Measurements from ENCODE around the gene NHLRC4.
A peak's percentile ranks its signal among the peaks of the same experiment; 100 is the strongest.
"Not testable (repeated sequence)": the region's sequence is repeated elsewhere in the genome, so short reads cannot be mapped to it uniquely, and the experiment has no call there.

Gene NHLRC4

DNA sequence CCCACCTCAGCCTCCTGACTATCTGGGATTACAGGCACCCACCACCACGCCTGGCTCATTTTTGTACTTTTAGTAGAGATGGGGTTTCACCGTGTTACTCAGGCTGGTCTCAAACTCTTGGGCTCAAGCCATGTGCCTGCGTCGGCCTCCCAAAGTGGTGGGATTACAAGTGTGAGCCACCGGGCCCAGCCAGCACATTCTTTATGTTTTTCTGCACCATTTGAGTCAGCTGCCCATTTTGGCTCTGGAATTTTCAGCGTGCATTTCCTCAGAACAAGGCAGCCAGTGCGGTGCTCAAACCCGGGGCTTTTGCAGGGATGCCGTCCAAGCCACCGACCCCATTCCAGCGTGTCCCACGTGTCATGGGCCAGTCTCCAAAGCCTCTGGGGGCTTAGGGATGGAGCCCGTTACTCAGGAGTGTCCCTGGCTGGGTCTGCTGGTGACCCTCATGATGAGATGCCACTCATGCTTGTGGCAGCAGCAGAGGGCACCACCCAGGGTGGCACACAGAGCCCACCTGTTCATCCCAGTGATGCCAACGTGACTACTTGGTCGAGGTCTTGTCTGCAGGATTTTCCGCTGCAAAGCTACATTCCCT is 19.3 kb downstream of the NHLRC4 start:
- DNase-seq: no peak

DNA sequence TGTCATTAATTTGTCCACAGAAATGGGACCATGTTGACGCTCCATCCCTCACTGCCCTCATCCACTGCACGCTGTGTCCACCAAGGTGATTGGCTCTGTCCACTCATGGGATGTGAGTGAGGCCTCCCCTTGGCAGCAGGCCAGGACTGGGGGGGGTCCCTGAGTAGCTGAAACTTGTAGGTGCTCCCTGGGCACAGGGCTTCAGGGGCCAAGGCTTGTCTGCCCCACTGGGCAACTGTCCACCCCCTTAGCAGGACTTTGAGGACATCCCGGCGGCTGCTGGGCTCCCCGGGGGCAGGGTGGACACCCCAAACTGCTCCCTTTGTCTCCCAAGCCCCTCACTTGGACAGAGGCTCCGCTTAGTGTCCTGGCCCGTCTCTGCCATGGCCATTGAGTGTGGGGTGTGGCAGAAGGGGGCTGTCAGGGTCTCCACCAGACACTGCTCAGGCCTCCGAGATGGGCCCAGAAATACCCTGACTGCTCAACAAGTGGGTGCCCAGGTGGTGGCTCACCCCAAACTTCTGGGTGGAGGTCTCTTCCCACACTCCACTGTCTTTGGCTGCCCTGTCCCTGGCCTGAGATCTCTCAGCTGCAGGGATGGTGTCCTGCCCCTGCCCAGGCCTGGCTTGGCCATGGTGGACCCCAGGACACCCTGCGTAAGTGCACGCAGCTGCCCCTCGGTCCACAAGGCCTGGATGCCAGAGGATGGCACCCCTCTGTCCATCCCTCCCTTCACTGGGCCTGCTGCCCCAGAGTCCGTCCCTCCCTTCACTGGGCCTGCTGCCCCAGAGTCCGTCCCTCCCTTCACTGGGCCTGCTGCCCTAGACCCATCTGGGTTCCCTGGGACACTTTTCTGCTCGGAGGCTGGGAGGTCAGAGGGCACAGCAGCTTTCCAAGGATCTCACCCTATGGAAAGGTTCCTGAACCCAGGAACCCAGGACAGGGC is 20.1 kb downstream of the NHLRC4 start:
- DNase-seq: no peak

GRCh38 chr16:588639-588888 is 21.8 kb downstream of the NHLRC4 start:
- DNase-seq: peak; percentile 74

GRCh38 chr16:588889-589657 is 22.3 kb downstream of the NHLRC4 start:
- peak; percentile 98 for DNase-seq

- DNase-seq: peak; percentile 99
These were observed 22.9 kb downstream of the NHLRC4 start, which contains the start of gene RAB40C for GRCh38 chr16:589658-590187. Gene RAB40C, plus strand, starts transcription at chr16:590066. Its CDS starts 226 bp downstream, at chr16:590292.

DNA sequence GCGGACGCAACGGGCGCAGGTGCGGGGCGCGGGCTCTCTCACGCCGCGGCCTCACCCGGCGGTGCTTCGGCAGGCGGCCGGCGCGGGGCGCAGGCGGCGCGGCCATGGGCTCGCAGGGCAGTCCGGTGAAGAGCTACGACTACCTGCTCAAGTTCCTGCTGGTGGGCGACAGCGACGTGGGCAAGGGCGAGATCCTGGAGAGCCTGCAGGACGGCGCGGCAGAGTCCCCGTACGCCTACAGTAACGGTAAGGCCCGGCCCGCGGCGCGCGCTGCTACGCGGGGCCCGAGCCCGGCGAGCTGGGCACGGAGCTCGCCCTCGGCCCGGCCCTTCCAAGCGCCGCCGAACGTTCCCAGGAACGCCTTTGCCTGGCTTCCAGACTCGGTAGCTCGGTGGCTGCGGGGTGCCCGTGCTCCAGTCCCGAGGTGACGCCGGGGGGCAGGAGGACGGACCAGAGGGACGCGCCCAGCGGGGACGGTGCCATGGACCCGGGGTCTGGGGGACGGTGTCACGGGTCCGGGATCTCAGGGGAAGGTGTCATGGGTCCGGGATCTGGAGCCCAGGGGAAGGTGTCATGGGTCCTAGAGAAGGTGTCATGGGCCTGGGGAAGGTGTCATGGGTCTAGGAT is 23.5 kb downstream of the NHLRC4 start:
- DNase-seq: no peak

- DNase-seq: no peak
These were observed 24.0 kb downstream of the NHLRC4 start for GRCh38 chr16:590815-591200.

GRCh38 chr16:591231-591630 is 24.4 kb downstream of the NHLRC4 start:
- no peak for DNase-seq

- DNase-seq: no peak
These were observed 25.2 kb downstream of the NHLRC4 start for GRCh38 chr16:591892-592517.

DNA sequence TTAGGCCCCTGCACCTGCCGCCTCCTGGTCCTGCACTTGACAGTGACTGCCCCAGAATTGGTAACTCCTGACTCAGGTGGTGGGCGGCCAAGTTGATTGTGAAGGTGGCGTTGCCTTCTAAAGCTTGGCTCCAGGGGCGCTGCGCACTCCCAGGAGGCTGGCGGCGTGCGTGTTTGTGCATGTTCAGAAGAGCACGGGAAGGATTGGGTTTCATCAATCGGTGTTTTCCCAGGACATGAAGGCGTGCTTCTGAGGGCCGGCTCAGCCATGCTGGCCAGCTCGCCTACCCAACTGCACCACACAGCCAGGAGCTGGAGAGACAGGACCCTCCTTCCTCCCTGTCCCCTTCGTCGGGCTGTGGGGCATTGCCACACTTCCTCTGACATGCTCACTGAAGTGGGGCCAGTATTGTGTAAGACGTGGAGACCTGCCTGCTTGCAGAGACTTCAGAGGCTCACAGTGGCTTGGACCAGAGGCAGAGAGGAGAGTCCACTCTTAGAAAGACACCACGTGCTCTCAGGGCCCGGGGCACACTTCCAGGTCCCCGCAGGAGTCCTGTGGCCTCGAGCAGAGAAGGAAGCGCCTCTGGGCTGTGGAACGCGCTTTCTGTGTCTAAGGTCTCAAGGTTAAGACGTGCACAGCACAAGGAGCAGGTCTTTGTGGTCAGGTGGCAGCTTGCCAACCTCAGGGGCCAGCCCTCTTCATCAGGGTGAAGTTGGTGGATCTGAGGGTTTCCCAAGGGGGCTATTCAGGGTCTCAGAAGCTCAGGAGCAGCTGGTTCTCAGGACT is 25.9 kb downstream of the NHLRC4 start:
- DNase-seq: no peak

DNA sequence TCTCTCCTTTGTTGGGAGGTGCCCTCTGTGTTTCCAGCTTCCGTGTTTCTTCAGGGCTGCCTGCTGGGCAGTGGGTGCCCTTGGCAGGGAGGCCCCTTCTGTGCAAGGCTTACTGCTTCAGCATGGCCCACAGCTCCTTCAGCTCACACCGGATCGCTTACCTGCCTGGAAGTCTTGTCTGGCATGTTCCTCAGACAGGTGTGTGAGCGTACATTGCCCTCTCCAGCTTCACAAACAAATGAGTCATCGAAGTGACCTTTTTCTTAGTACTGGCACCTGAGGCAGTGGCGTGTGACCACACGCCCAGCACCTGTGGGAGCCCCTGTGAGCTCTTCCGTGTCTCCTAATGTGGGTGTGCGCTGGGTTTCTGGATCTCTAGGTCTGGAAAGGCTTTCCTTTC is 26.6 kb downstream of the NHLRC4 start:
- DNase-seq: no peak

GRCh38 chr16:593807-594206 is 27.0 kb downstream of the NHLRC4 start:
- DNase-seq: no peak

- DNase-seq: no peak
These were observed 28.3 kb downstream of the NHLRC4 start for GRCh38 chr16:595094-595528.

GRCh38 chr16:595942-596735 is 29.3 kb downstream of the NHLRC4 start:
- DNase-seq: no peak

GRCh38 chr16:596736-597060 is 29.9 kb downstream of the NHLRC4 start:
- DNase-seq: no peak

GRCh38 chr16:597655-598054 is 30.9 kb downstream of the NHLRC4 start:
- DNase-seq: not testable (repeated sequence)

DNA sequence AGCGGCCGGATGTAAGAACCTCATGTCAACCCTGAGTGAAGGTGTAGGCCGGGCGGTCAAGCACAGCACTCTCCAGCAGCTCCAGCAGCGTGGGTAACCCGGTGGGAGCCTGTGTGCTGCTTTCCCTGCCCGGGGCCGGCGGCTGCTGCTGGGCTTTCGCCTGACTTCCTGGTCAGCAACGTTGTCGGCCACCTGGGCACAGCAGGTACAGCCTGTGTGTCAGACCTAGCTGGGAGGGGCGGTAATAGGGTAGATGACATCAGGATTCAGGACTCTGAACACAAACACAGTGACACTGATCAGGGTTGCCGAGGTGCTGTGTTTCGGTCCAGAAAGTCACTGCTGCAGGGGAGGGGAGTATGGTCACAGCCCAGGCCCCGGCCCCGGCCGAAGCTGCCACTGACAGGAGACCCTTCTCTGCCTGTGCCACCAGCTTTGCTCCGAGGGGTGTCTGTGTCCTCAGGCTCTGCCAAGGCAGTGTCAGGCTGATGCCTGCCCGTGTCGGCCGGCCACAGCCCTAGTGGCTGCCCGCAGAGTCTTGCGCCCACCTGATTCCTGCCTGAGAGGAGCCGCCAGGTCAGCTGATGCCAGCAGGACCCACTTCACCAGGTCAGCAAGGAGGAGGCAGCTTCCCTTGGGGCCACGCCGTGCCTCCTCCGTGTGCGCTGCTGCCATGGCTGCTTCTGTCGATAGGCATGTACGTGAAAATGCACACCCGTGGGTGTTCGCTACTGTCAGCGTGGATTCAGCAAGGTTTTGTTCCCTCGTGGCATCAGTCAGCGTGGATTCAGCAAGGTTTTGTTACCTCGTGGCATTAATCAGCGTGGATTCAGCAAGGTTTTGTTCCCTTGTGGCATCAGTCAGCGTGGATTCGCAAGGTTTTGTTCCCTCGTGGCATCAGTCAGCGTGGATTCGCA is 32.3 kb downstream of the NHLRC4 start:
- DNase-seq: no peak

DNA sequence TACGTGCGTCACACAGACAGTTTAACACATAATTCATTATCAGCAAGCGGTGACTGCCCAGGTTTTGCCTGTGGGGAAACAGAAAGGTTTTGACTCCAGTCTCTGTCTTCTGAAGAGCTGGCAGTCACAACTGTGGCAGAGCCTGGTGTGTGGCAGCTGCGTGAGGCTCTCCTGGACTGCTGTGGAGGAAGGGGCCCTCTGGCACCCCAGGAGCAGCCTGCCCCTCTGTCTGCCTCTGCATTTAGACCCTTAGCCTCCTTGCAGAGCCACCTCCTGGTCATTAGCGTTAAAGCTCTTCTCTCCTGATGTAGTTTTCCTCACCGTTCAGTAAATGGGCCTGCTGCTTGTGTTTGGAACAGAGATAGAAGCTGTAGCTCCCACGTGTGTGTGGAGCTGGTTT is 34.0 kb downstream of the NHLRC4 start:
- DNase-seq: no peak

GRCh38 chr16:603933-604332 is 37.1 kb downstream of the NHLRC4 start:
- DNase-seq: no peak

Data from stimulated activated CD4-positive, alpha-beta T cell treated with anti-CD3 and anti-CD28 coated beads, Interleukin-4, amount 100 ng/mL, for 24 hours (primary cell).